Epithelial cell of proximal tubule (primary cell): ENCODE measurements around the gene LMO1. TPM values are rescaled to one million over a fixed set of nuclear protein-coding genes. Genes with fewer than 3 reads are reported as not detected.
A peak's percentile ranks its signal among the peaks of the same experiment; 100 is the strongest.

Experiments used
- DNase-seq: peaks from one replicate; pipeline ENCODE4 v3.0.0-alpha.2; 2011; ENCODE audit warnings: low read depth
- H3K4me3 ChIP-seq: 2 replicates; pipeline ENCODE4 v1.5.1; 2011; ENCODE audit warnings: low read depth, mild to moderate bottlenecking, low read length
- total RNA-seq: library from RNA; depleted of rRNA; stranded (reverse); fragments of >200 nt; gene quantifications from 2 replicates; pipeline ENCODE4 v1.2.3, GENCODE V29; 2015
- TF ChIP-seq, protein P1 (sequence below): conservative IDR thresholded peaks from 2 replicates; pipeline ENCODE4 v1.5.1; 2012; ENCODE audit warnings: low read depth, mild to moderate bottlenecking, low read length

Gene LMO1
- total RNA-seq, 1 donor from 2014 or later: not detected

DNA sequence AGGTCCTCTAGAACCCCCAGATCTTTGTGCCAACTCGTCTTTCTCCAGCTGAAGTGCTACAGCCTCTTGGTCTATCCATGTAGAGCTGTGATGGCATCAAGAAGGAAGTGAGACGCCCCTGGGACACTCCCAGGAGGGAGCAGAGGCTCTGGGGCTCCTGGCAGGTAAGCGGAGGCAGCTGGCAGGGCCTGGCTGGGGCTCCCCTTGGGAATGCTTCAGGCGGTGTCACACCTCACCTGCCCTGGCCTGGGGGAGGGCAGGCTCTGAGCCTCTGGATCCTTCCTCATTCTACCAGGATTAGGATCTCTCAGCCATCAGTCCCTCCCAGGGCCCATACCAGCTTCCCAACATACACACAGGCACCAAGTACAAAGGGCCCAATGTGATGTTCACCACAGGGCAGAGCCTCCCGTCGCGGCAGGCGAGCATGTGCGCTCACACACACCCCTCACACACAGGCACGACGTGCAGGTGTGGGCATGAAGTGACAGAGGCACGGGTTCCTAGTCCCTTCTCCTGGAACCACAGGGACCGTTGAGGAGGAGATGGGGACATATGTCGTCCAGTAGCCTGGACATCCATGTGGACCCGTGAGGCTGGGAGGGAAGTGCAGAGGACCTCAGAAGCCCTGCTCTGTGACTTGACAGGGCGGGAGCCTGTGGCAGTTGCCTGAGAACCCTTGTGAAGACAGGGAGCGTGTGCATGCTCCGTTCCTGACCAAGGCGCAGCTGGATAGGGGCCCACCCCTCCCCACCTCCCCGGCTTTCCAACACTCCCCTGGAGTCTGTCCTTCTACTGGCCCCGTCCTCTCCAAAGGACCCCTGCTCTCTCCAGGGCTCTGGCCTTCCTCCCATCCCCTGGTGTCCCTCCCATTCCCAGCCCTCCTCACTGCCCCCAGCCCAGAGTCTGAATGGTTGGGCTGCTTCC is 32.5 kb downstream of the LMO1 start:
- no peak overlapping the region for H3K4me3 ChIP-seq
- no peak for DNase-seq
- TF ChIP-seq, protein P1, sequence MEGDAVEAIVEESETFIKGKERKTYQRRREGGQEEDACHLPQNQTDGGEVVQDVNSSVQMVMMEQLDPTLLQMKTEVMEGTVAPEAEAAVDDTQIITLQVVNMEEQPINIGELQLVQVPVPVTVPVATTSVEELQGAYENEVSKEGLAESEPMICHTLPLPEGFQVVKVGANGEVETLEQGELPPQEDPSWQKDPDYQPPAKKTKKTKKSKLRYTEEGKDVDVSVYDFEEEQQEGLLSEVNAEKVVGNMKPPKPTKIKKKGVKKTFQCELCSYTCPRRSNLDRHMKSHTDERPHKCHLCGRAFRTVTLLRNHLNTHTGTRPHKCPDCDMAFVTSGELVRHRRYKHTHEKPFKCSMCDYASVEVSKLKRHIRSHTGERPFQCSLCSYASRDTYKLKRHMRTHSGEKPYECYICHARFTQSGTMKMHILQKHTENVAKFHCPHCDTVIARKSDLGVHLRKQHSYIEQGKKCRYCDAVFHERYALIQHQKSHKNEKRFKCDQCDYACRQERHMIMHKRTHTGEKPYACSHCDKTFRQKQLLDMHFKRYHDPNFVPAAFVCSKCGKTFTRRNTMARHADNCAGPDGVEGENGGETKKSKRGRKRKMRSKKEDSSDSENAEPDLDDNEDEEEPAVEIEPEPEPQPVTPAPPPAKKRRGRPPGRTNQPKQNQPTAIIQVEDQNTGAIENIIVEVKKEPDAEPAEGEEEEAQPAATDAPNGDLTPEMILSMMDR: no peak

DNA sequence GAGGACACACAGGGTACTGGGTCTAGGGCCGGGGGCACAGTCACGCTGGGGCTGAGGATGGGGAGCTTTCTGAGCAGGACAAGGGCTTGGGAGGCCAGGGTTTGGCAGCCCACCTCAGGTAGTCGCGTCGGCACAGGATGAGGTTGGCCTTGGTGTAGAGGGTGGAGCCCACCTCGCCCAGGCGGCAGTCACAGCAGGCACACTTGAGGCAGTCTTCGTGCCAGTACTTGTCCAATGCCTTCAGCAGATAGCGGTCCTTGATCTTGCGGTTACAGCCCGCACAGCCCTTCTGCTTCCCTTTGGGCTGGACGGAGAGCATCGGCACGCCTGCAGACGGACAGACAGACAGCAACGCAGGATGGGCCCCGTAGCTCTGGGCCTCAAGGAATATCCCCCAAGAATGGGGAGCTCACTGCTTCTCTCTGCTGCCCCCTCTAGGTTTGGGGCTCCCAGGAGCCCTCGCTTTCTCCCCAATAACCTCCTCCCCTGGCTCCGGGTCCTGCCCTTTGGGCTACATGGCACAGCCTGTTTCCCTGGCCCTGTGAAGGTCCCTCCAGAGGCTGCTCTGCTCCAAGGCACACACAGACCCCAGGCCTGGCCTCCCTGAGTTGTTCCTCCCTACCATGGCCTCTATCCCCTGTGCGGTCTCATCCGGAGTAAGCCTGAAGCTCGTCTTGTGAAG is 33.4 kb downstream of the LMO1 start:
- TF ChIP-seq, protein P1: peak; percentile 4
- no peak for DNase-seq
- no peak overlapping the region for H3K4me3 ChIP-seq

DNA sequence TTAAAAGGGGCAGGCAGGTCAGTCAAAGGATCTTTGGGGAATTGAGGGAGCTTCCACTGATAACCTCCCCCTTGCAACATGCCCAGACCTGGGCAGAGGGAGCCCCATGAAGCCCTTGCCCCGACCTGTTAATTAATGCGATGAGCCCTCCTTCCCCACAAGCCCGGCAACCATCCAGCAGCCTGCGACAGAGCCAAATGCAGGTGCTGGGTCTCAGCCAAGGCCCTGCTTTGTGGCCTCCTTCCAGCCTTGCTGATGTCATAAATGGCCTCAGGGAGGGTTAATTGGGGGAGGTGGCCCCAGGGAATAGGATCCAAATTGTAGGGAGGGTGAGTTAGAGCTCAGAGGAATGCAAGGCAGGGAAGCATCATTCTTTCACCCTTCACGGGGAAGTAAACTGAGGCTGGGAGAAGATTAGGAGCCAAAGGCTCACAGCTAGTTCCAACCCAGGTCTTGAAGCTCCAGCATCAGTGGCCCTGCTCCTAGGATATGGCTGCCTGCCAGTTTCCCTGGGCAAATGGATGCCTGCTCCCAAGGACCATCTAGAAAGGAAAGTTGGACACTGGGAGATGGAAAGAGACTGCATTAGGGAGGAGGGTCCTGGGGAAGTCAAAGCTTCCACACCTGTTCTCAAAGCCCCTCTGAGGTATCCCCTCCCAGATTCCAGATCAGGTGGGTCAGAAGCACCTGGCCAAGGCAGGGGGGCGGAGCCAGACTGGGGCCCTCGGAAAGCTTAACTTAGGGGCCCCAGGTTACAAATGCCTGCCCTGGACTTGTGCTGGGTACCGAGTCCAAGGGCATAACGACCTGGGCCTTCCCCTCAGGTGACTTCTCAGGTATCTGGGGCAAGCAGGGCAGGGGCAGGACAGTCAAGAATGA is 34.1 kb downstream of the LMO1 start:
- DNase-seq: no peak
- TF ChIP-seq, protein P1: no peak
- no peak overlapping the region for H3K4me3 ChIP-seq

DNA sequence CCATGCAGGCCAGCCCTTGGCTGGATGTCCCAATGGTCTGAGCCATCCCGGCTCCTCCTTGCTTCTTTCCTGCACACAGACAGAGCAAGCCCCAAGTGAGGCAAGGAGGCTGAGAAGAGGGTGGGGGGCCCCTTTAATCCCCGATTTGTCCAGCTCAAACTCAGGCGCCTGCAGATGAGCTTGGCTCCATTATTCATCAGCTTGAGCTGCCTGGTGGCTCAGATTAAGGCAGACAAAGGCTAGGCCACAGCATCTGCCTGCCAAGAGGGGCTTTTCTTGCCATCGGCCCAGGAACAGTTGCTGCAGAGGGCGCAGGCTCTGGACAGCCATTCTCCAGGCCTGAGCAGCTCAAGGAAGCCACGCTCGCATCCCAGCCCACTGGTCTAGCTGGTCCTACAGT is 35.4 kb downstream of the LMO1 start:
- DNase-seq: no peak
- TF ChIP-seq, protein P1: no peak
- H3K4me3 ChIP-seq: no peak overlapping the region

DNA sequence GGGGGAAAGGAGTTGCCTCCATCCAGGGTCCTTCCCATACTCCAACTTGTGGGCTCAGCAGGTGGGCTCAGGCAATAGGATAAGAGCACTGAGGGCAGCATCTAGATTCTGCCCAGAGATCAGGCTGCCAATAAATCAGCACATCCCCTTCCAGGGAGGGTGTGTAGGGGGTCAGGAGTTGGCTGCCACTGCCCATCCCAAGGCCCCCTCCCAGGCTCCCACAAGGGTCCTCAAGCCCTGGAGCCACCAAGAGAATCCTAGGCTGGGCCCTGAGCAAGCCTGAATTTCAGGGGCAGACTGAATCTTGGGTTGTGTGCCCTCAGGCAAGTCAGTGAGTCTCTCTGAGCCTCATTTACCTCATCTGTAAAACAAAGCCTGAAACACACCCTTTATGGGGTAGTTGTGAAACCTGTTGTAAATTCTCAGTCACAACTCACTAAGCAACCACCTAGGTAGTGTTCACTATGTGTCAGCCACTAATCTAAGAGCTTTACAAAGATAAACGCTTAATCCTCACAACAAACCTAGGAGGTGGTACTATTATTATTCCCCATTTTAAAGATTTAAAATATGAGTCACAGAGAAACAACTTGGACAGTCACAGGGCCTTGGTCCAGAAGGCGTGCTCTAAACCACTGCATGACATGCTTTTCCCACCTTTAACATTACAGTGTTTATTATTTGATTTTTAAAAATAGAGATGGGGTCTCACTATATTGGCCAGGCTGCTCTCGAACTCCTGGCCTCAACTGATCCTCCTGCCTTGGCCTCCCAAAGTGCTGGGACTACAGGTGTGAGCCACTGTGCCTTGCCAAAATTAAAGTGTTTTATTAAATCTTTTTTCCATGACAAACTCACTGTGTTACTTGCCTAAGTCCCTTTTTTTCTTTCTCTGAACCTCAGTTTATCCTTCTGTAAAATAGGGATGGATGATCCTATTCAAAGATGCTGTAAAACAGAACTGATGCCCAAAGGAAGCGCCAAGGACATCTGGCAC is 36.2 kb downstream of the LMO1 start:
- TF ChIP-seq, protein P1: no peak
- H3K4me3 ChIP-seq: no peak overlapping the region
- DNase-seq: peak; percentile 46
